Uterus (tissue), 2 donors: ENCODE measurements around the gene ABCC3.

Experiments
- POLR2A ChIP-seq, 2 donors: fragments of 450-650 bp; IDR thresholded peaks; one replicate each; pipeline ENCODE4 v1.6.1; 2016; ENCODE audit warnings: antibody characterized with exemption in 2 of 2, mild to moderate bottlenecking in 1 of 2, moderate library complexity in 1 of 2
- TF ChIP-seq, protein P1 (sequence below), 4 experiments: fragments of 200-600 bp in 2 of 4; fragments of 450-650 bp in 2 of 4; sonication (generic) in 2 of 4; IDR thresholded peaks; one replicate each; pipeline ENCODE4 v1.5.1; 2016 to 2019; ENCODE audit warnings: antibody characterized with exemption in 4 of 4, mild to moderate bottlenecking in 2 of 4, moderate library complexity in 1 of 4

- TF ChIP-seq, protein P1, sequence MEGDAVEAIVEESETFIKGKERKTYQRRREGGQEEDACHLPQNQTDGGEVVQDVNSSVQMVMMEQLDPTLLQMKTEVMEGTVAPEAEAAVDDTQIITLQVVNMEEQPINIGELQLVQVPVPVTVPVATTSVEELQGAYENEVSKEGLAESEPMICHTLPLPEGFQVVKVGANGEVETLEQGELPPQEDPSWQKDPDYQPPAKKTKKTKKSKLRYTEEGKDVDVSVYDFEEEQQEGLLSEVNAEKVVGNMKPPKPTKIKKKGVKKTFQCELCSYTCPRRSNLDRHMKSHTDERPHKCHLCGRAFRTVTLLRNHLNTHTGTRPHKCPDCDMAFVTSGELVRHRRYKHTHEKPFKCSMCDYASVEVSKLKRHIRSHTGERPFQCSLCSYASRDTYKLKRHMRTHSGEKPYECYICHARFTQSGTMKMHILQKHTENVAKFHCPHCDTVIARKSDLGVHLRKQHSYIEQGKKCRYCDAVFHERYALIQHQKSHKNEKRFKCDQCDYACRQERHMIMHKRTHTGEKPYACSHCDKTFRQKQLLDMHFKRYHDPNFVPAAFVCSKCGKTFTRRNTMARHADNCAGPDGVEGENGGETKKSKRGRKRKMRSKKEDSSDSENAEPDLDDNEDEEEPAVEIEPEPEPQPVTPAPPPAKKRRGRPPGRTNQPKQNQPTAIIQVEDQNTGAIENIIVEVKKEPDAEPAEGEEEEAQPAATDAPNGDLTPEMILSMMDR (IDR thresholded peaks at IDR 0.05), result no peak
- TF ChIP-seq POLR2A (IDR thresholded peaks at IDR 0.05), result no peak
These were observed 6.7 kb upstream of the ABCC3 start for GRCh38 chr17:50627782-50628601.
